Cardiac septum (tissue), 1 donor: ENCODE data around the gene MRPS2. TPM values are rescaled to one million over a fixed set of nuclear protein-coding genes. Genes with fewer than 3 reads are reported as not detected.

Experiments
- DNase-seq: peaks from one replicate; pipeline ENCODE4 v3.0.0-alpha.2; 2020; ENCODE audit warnings: low spot score
- intact Hi-C: fragments of 100-400 bp; cut with DNase I; formaldehyde crosslinking; loops from one replicate; pipeline ENCODE4 v1.14.0; 2022
- total RNA-seq: library from RNA; stranded (reverse); fragmentation: NEBNext Ultra II Directional; extraction: Animal tissue kit (Norgen Biotek cat#: 25700); gene quantifications from one replicate; pipeline ENCODE4 v1.2.1, GENCODE V29; 2021
- donor health status: DM: no; HTN: no; CAD: no.

Gene MRPS2
- total RNA-seq, 1 donor from 2014 or later = 37.2 TPM

GRCh38 chr9:135479469-135480052, 20.9 kb upstream of the MRPS2 start, which contains the start of gene PPP1R26:
PPP1R26 (plus strand) TSS chr9:135479782; CDS start chr9:135484511, 4,729 bp downstream.
- intact Hi-C loops = no loop called here
- DNase-seq = no peak

GRCh38 chr9:135480071-135480939, 20.2 kb upstream of the MRPS2 start:
- intact Hi-C loops = no loop called here
- no peak for DNase-seq

- intact Hi-C loops = no loop called here
Observed at GRCh38 chr9:135480940-135481310, 19.6 kb upstream of the MRPS2 start.

GRCh38 chr9:135482015-135482754, 18.3 kb upstream of the MRPS2 start:
- intact Hi-C loops = no loop called here
- DNase-seq = no peak

More at GRCh38 chr9:135480940-135481310, 19.6 kb upstream of the MRPS2 start:
- no peak for DNase-seq

- intact Hi-C loops = no loop called here
- no peak for DNase-seq
Observed at GRCh38 chr9:135484460-135485277, 15.8 kb upstream of the MRPS2 start.

GRCh38 chr9:135485385-135485784, 15.1 kb upstream of the MRPS2 start:
- DNase-seq = no peak
- intact Hi-C loops = no loop called here

- DNase-seq = no peak
- intact Hi-C loops = no loop called here
Observed at GRCh38 chr9:135485832-135486231, 14.7 kb upstream of the MRPS2 start.

GRCh38 chr9:135486267-135487065, 14.0 kb upstream of the MRPS2 start:
- no peak for DNase-seq
- intact Hi-C loops = no loop called here

GRCh38 chr9:135487281-135488012, 13.0 kb upstream of the MRPS2 start:
- intact Hi-C loops = no loop called here
- no peak for DNase-seq

- intact Hi-C loops = no loop called here
- no peak for DNase-seq
Observed at GRCh38 chr9:135488013-135488330, 12.5 kb upstream of the MRPS2 start.

- no peak for DNase-seq
- intact Hi-C loops = no loop called here
Observed at GRCh38 chr9:135488527-135488926, 12.0 kb upstream of the MRPS2 start.

GRCh38 chr9:135489188-135489906, 11.1 kb upstream of the MRPS2 start:
- no peak for DNase-seq
- intact Hi-C loops = no loop called here

- intact Hi-C loops = no loop called here
- DNase-seq = no peak
Observed at GRCh38 chr9:135490166-135490870, 10.2 kb upstream of the MRPS2 start.

GRCh38 chr9:135490980-135491464, 9.5 kb upstream of the MRPS2 start:
- no peak for DNase-seq
- intact Hi-C loops = no loop called here

- intact Hi-C loops = no loop called here
- no peak for DNase-seq
Observed at GRCh38 chr9:135491764-135492163, 8.7 kb upstream of the MRPS2 start.

GRCh38 chr9:135492886-135493669, 7.4 kb upstream of the MRPS2 start:
- DNase-seq = no peak

More at GRCh38 chr9:135492886-135493669, 7.4 kb upstream of the MRPS2 start:
- intact Hi-C loops = no loop called here
